ENCODE measurements around the gene FCGBP.
"Not testable (repeated sequence)": the region's sequence is repeated elsewhere in the genome, so short reads cannot be mapped to it uniquely, and the experiment has no call there.

- TF ChIP-seq RAD21 (IDR thresholded peaks at IDR 0.05; ENCODE audit: low read depth); ELF1 (IDR thresholded peaks at IDR 0.05; ENCODE audit: borderline replicate concordance, low read depth): not testable (repeated sequence)
Observed at GRCh38 chr19:39959407-39959806, 25.0 kb upstream of the FCGBP start.

Measured in HCT116 (cell line).